ENCODE data around the gene PRKN. TPM values are rescaled to one million over a fixed set of nuclear protein-coding genes. Genes with fewer than 3 reads are reported as not detected.

PRKN gene
- total and polyA plus RNA-seq, 5 experiments from 2014 or later: 2.2 to 5.6 (median 3.5) TPM

GRCh38 chr6:161803131-161803530 is 924.4 kb downstream of the PRKN start:
- Mint-ChIP-seq H3K9me3 (no peaks in the 10 kb centered on the region), H3K4me1 (peaks cover 0 to 6% (median under 1%) of the 10 kb centered on the region in 4 donors)
- ATAC-seq: no peak

GRCh38 chr6:161802231-161802630 is 925.3 kb downstream of the PRKN start:
- DNase-seq (no peak), ATAC-seq (no peak)
- POLR2A ChIA-PET: no interaction called here
- peaks cover 0 to 6% (median 0%) of the 10 kb centered on the region in 4 donors for H3K4me1 Mint-ChIP-seq
- no peaks in the 10 kb centered on the region for H3K27me3 Mint-ChIP-seq
- peak overlapping the region in 1 of 10 donors; percentile 62 for H3K27ac Mint-ChIP-seq
- no peaks in the 10 kb centered on the region for H3K36me3 Mint-ChIP-seq
- no peaks in the 10 kb centered on the region for H3K9me3 Mint-ChIP-seq
- no peak overlapping the region for H3K4me3 Mint-ChIP-seq

More at GRCh38 chr6:161803131-161803530, 924.4 kb downstream of the PRKN start:
- Mint-ChIP-seq H3K4me3 (no peak overlapping the region), H3K27ac (no peak overlapping the region), H3K27me3 (no peaks in the 10 kb centered on the region), H3K36me3 (no peaks in the 10 kb centered on the region)
- POLR2A ChIA-PET: no interaction called here
- DNase-seq: no peak

- ATAC-seq: no peak
- Mint-ChIP-seq H3K4me1 (no peaks in the 10 kb centered on the region), H3K36me3 (peaks cover 0 to 2% (median 0%) of the 10 kb centered on the region in 3 donors)
These were observed 928.6 kb downstream of the PRKN start for GRCh38 chr6:161798844-161799394.

GRCh38 chr6:161796681-161797080 is 930.9 kb downstream of the PRKN start:
- Mint-ChIP-seq H3K27ac (no peak overlapping the region), H3K36me3 (peaks cover 4 to 16% (median 12%) of the 10 kb centered on the region in 3 donors), H3K4me3 (no peak overlapping the region), H3K4me1 (no peaks in the 10 kb centered on the region), H3K9me3 (peaks cover under 1 to 13% (median 9%) of the 10 kb centered on the region in 9 donors), H3K27me3 (no peaks in the 10 kb centered on the region)
- POLR2A ChIA-PET: no interaction called here
- ATAC-seq (no peak), DNase-seq (no peak)

More at GRCh38 chr6:161798844-161799394, 928.6 kb downstream of the PRKN start:
- Mint-ChIP-seq H3K27me3 (no peaks in the 10 kb centered on the region), H3K9me3 (peaks cover 0 to 5% (median 0%) of the 10 kb centered on the region in 9 donors), H3K27ac (no peak overlapping the region), H3K4me3 (no peak overlapping the region)
- DNase-seq: no peak
- POLR2A ChIA-PET: no interaction called here

- Mint-ChIP-seq H3K27me3 (no peaks in the 10 kb centered on the region), H3K27ac (no peak overlapping the region), H3K36me3 (peaks cover 6 to 23% (median 23%) of the 10 kb centered on the region in 3 donors), H3K9me3 (peaks cover 4 to 26% (median 10%) of the 10 kb centered on the region in 9 donors), H3K4me3 (no peak overlapping the region), H3K4me1 (no peaks in the 10 kb centered on the region)
- DNase-seq: no peak
- POLR2A ChIA-PET: no interaction called here
- ATAC-seq: no peak
These were observed 934.6 kb downstream of the PRKN start for GRCh38 chr6:161792851-161793493.

GRCh38 chr6:161788531-161788930 is 939.0 kb downstream of the PRKN start:
- Mint-ChIP-seq H3K36me3 (peaks cover 8 to 26% (median 23%) of the 10 kb centered on the region in 3 donors), H3K4me3 (no peak overlapping the region), H3K27me3 (no peaks in the 10 kb centered on the region), H3K9me3 (peaks cover 0 to 26% (median 9%) of the 10 kb centered on the region in 9 donors), H3K4me1 (no peaks in the 10 kb centered on the region), H3K27ac (no peak overlapping the region)
- ATAC-seq (no peak), DNase-seq (no peak)
- POLR2A ChIA-PET: no interaction called here

- H3K4me3 Mint-ChIP-seq: no peak overlapping the region
- POLR2A ChIA-PET: no interaction called here
- H3K36me3 Mint-ChIP-seq: no peaks in the 10 kb centered on the region
- no peaks in the 10 kb centered on the region for H3K27me3 Mint-ChIP-seq
- peaks cover 0 to 2% (median 0%) of the 10 kb centered on the region in 4 donors for H3K4me1 Mint-ChIP-seq
- H3K27ac Mint-ChIP-seq: no peak overlapping the region
- no peak for ATAC-seq
- DNase-seq: no peak
- H3K9me3 Mint-ChIP-seq: peaks cover 0 to 5% (median 0%) of the 10 kb centered on the region in 9 donors
These were observed 955.4 kb downstream of the PRKN start for GRCh38 chr6:161772176-161772575.

GRCh38 chr6:161761966-161762365 is 965.6 kb downstream of the PRKN start:
- H3K9me3 Mint-ChIP-seq: peaks cover 0 to 7% (median 0%) of the 10 kb centered on the region in 9 donors
- H3K27ac Mint-ChIP-seq: no peak overlapping the region
- H3K27me3 Mint-ChIP-seq: no peaks in the 10 kb centered on the region
- POLR2A ChIA-PET: no interaction called here
- peaks cover under 1 to 6% (median 1%) of the 10 kb centered on the region in 3 donors for H3K36me3 Mint-ChIP-seq
- no peaks in the 10 kb centered on the region for H3K4me1 Mint-ChIP-seq
- ATAC-seq (no peak), DNase-seq (no peak)
- no peak overlapping the region for H3K4me3 Mint-ChIP-seq

GRCh38 chr6:161755080-161755479 is 972.5 kb downstream of the PRKN start:
- Mint-ChIP-seq H3K27me3 (no peaks in the 10 kb centered on the region), H3K4me1 (no peaks in the 10 kb centered on the region), H3K36me3 (peaks cover 0 to 4% (median 1%) of the 10 kb centered on the region in 3 donors), H3K9me3 (peaks cover 0 to 11% (median 0%) of the 10 kb centered on the region in 9 donors), H3K4me3 (no peak overlapping the region), H3K27ac (no peak overlapping the region)
- ATAC-seq (no peak), DNase-seq (no peak)
- POLR2A ChIA-PET: no interaction called here

GRCh38 chr6:161750686-161751085 is 976.9 kb downstream of the PRKN start:
- no peak overlapping the region for H3K4me3 Mint-ChIP-seq
- peaks cover 0 to 4% (median 0%) of the 10 kb centered on the region in 9 donors for H3K9me3 Mint-ChIP-seq
- ATAC-seq (no peak), DNase-seq (no peak)
- POLR2A ChIA-PET: no interaction called here
- no peaks in the 10 kb centered on the region for H3K4me1 Mint-ChIP-seq
- H3K27me3 Mint-ChIP-seq: no peaks in the 10 kb centered on the region
- peaks cover 0 to 6% (median 4%) of the 10 kb centered on the region in 3 donors for H3K36me3 Mint-ChIP-seq
- no peak overlapping the region for H3K27ac Mint-ChIP-seq

- no peak for DNase-seq
- no peaks in the 10 kb centered on the region for H3K27me3 Mint-ChIP-seq
These were observed 978.0 kb downstream of the PRKN start for GRCh38 chr6:161749576-161749975.

GRCh38 chr6:161748535-161749416 is 978.8 kb downstream of the PRKN start:
- DNase-seq (no peak), ATAC-seq (no peak)
- POLR2A ChIA-PET: no interaction called here
- Mint-ChIP-seq H3K27ac (no peak overlapping the region), H3K4me1 (no peaks in the 10 kb centered on the region), H3K4me3 (no peak overlapping the region), H3K27me3 (no peaks in the 10 kb centered on the region), H3K36me3 (peaks cover 2 to 6% (median 4%) of the 10 kb centered on the region in 3 donors), H3K9me3 (peaks cover 0 to 5% (median 0%) of the 10 kb centered on the region in 9 donors)

More at GRCh38 chr6:161749576-161749975, 978.0 kb downstream of the PRKN start:
- Mint-ChIP-seq H3K9me3 (peaks cover 0 to 4% (median 0%) of the 10 kb centered on the region in 9 donors), H3K4me1 (no peaks in the 10 kb centered on the region), H3K4me3 (no peak overlapping the region), H3K27ac (no peak overlapping the region), H3K36me3 (peaks cover 1 to 6% (median 4%) of the 10 kb centered on the region in 3 donors)
- POLR2A ChIA-PET: no interaction called here
- ATAC-seq: no peak

GRCh38 chr6:161747506-161747905 is 980.1 kb downstream of the PRKN start:
- no peaks in the 10 kb centered on the region for H3K4me1 Mint-ChIP-seq
- H3K9me3 Mint-ChIP-seq: peaks cover 0 to 11% (median 3%) of the 10 kb centered on the region in 9 donors
- no peak overlapping the region for H3K27ac Mint-ChIP-seq

More at GRCh38 chr6:161747506-161747905, 980.1 kb downstream of the PRKN start:
- POLR2A ChIA-PET: no interaction called here
- Mint-ChIP-seq H3K27me3 (no peaks in the 10 kb centered on the region), H3K4me3 (no peak overlapping the region), H3K36me3 (peaks cover 2 to 6% (median 4%) of the 10 kb centered on the region in 3 donors)
- ATAC-seq (no peak), DNase-seq (no peak)

Data from naive thymus-derived CD8-positive, alpha-beta T cell (primary cell).